Measurements from ENCODE around the gene MRO.

DNA sequence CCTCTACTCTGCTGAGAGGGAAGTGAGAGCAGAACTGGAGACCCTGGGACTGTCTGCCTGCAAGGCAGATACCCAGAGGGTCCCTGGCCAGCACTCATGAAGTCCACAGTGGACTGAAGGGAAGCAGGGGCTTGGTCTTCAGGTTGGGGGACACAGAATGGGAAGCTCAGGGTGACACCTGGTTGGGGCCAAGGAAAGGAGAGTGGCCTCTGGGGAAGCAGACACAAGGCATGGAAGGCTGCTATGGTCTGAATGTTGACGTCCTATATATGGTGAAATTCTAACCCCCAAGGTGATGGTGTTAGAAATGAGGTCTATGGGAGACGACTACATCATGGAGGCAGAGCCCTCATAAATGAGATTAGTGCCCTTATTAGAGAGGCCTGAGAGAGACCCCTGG is 69.3 kb downstream of the MRO start:
- no peak for TF ChIP-seq POLR2A (IDR thresholded peaks at IDR 0.05)
- TF ChIP-seq CTCF (IDR thresholded peaks at IDR 0.05), result no peak
